Naive thymus-derived CD4-positive, alpha-beta T cell (primary cell): ENCODE results near the gene NRG3. TPM values are rescaled to one million over a fixed set of nuclear protein-coding genes. Genes with fewer than 3 reads are reported as not detected.
"Not testable (repeated sequence)": the region's sequence is repeated elsewhere in the genome, so short reads cannot be mapped to it uniquely, and the experiment has no call there.

ENCODE experiments used
- ATAC-seq: fragments of 150-1000 bp; cut with Tn5 transposase; 2 replicates; pipeline ENCODE4 v1.10.0; 2021; ENCODE audit warnings: mild to moderate bottlenecking, moderate library complexity
- CTCF ChIA-PET: fragments of 350-600 bp; sonication (Branson Sonifier 250); formaldehyde crosslinking; loops from one replicate; lab custom pipeline; 2021; ENCODE audit warnings: antibody characterized with exemption; lab: Charles Lee
- POLR2A ChIA-PET: fragments of 350-600 bp; sonication (Branson Sonifier 250); formaldehyde crosslinking; loops from one replicate; lab custom pipeline; 2021; ENCODE audit warnings: antibody characterized with exemption, inconsistent platforms; lab: Charles Lee
- DNase-seq, 9 donors: peaks; one replicate each; pipeline versions ENCODE4 v3.0.0 to v3.0.0-alpha.2; 2020 to 2022; ENCODE audit warnings: mixed read lengths in 1 of 9
- H3K27ac ChIP-seq: one replicate; pipeline ENCODE4 v1.7.0; 2013; ENCODE audit warnings: mild to moderate bottlenecking, low read depth, low read length, moderate library complexity
- H3K27me3 ChIP-seq, 2 donors: one replicate each; pipeline ENCODE4 v1.7.0; 2013; ENCODE audit warnings: low read length in 2 of 2, mild to moderate bottlenecking in 2 of 2, moderate library complexity in 2 of 2; ENCODE audit not compliant: control insufficient read depth in 2 of 2, insufficient read depth in 2 of 2
- H3K36me3 ChIP-seq, 3 experiments: 1 replicate in 2 of 3; 2 replicates in 1 of 3; pipeline ENCODE4 v1.7.0; 2013; ENCODE audit warnings: low read length in 3 of 3, mild to moderate bottlenecking in 3 of 3, moderate library complexity in 1 of 3; ENCODE audit not compliant: insufficient read depth in 3 of 3, control insufficient read depth in 2 of 3
- H3K4me1 ChIP-seq, 2 donors: one replicate each; pipeline ENCODE4 v1.7.0; 2013; ENCODE audit warnings: low read length in 2 of 2, mild to moderate bottlenecking in 2 of 2, moderate library complexity in 1 of 2; ENCODE audit not compliant: control insufficient read depth in 2 of 2, insufficient read depth in 2 of 2
- H3K4me3 ChIP-seq: 2 replicates; pipeline ENCODE4 v1.7.0; 2013; ENCODE audit warnings: mild to moderate bottlenecking, low read length
- H3K9me3 ChIP-seq, 3 experiments: 1 replicate in 2 of 3; 2 replicates in 1 of 3; pipeline ENCODE4 v1.7.0; 2013; ENCODE audit warnings: low read length in 3 of 3; ENCODE audit not compliant: control insufficient read depth in 2 of 3
- H3K27ac Mint-ChIP-seq, 9 donors: one replicate each; pipeline ENCODE4 v1.8.0; 2020 to 2022; ENCODE audit warnings: mixed read lengths in 9 of 9, mild to moderate bottlenecking in 8 of 9, moderate library complexity in 5 of 9, inconsistent platforms in 2 of 9
- H3K27me3 Mint-ChIP-seq, 5 donors: one replicate each; pipeline ENCODE4 v1.8.0; 2021 to 2022; ENCODE audit warnings: mixed read lengths in 5 of 5, mild to moderate bottlenecking in 1 of 5
- H3K36me3 Mint-ChIP-seq, 5 donors: one replicate each; pipeline ENCODE4 v1.8.0; 2020 to 2022; ENCODE audit warnings: mixed read lengths in 5 of 5, mild to moderate bottlenecking in 3 of 5, inconsistent platforms in 1 of 5
- H3K4me1 Mint-ChIP-seq, 7 donors: one replicate each; pipeline ENCODE4 v1.8.0; 2020 to 2022; ENCODE audit warnings: mixed read lengths in 7 of 7, mild to moderate bottlenecking in 3 of 7, inconsistent platforms in 1 of 7
- H3K4me3 Mint-ChIP-seq, 10 donors: one replicate each; pipeline ENCODE4 v1.8.0; 2020 to 2022; ENCODE audit warnings: mild to moderate bottlenecking in 10 of 10, mixed read lengths in 10 of 10, moderate library complexity in 6 of 10, inconsistent platforms in 2 of 10
- H3K9me3 Mint-ChIP-seq, 11 donors: one replicate each; pipeline ENCODE4 v1.8.0; 2020 to 2022; ENCODE audit warnings: mixed read lengths in 11 of 11, mild to moderate bottlenecking in 4 of 11, inconsistent platforms in 1 of 11, moderate library complexity in 1 of 11
- intact Hi-C, 2 donors: fragments of 100-400 bp; cut with micrococcal nuclease; formaldehyde crosslinking; loops; one replicate each; pipeline ENCODE4 v1.15.1; 2023
- polyA plus RNA-seq, 2 donors: library from polyadenylated mRNA; unstranded; fragments of 300-500 nt; fragmentation: Illumina TruSeq; gene quantifications; one replicate each; pipeline ENCODE4 v1.2.3, GENCODE V29; 2021
- total RNA-seq, 6 experiments: library from RNA in 5 of 6; stranded (reverse) in 5 of 6; gene quantifications; 1 replicate in 5 of 6; 2 replicates in 1 of 6; pipeline ENCODE4 v1.2.3 and lab custom pipeline; 2021 to 2026

Gene NRG3
- total and polyA plus RNA-seq, 7 experiments from 2014 or later: not detected

- H3K9me3 Mint-ChIP-seq, CTCF ChIA-PET, H3K4me3 Mint-ChIP-seq, H3K27me3 ChIP-seq, POLR2A ChIA-PET, H3K9me3 ChIP-seq, intact Hi-C loops, H3K36me3 Mint-ChIP-seq, DNase-seq, H3K4me1 ChIP-seq, H3K27ac Mint-ChIP-seq, ATAC-seq, H3K4me1 Mint-ChIP-seq, H3K4me3 ChIP-seq, H3K27ac ChIP-seq, H3K36me3 ChIP-seq, H3K27me3 Mint-ChIP-seq: not testable (repeated sequence)
Observed at GRCh38 chr10:82349590-82349989, 474.6 kb downstream of the NRG3 start.

DNA sequence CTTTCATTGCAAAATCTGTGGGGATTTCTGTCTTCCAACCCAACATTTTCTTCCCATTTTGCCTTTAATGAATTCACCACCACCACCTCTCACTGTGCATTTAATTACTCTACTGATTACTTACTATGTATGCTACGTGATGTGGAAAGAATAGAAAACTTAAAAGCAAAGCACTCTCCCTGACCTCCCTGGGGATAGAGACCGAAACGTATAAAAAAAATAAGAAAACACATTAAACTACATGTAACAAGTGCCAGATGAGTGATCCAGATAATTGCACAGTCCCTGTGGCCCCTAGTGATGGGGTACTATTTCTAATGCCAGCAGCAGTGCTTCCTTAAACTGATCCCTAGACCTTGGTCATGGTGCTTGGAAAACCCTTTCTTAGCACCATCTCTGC, 478.4 kb downstream of the NRG3 start:
- no peaks in the 10 kb centered on the region for H3K27me3 Mint-ChIP-seq

DNA sequence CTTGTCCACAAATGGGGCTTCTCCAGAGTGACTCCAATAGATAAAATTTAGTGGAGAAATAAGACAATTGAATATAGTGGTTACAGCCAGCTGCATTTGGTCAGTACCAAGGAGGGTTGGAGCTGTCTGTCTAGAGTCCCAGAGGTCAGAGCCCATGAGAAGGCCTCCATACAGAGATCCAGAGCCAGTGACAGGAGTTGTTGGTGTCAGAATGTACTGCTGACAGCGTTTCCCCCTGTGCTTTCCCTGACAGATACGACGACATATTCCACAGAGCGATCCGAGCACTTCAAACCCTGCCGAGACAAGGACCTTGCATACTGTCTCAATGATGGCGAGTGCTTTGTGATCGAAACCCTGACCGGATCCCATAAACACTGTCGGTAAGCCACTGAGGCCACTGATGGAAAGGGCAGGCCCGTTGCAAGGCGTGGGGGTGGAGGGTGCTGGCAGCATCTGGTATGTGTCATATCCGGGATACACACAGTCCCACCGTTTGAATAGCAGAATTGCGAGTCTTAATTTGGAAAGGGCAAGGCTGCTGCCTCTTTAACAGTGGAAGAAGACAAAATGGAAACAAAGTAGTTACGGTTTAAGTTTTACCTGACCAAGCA, 483.6 kb downstream of the NRG3 start:
- Mint-ChIP-seq H3K27ac (no peak overlapping the region), H3K27me3 (no peaks in the 10 kb centered on the region), H3K9me3 (peaks cover 0 to 6% (median 0%) of the 10 kb centered on the region in 11 donors), H3K4me3 (no peak overlapping the region), H3K4me1 (no peaks in the 10 kb centered on the region), H3K36me3 (no peaks in the 10 kb centered on the region)
- ChIA-PET CTCF (no interaction called here), POLR2A (no interaction called here)
- H3K4me1 ChIP-seq: no peaks in the 10 kb centered on the region
- H3K4me3 ChIP-seq: no peak overlapping the region
- DNase-seq: no peak
- intact Hi-C loops: no loop called here
- H3K36me3 ChIP-seq: no peaks in the 10 kb centered on the region
- H3K27ac ChIP-seq: no peak overlapping the region
- no peak for ATAC-seq
- no peaks in the 10 kb centered on the region for H3K9me3 ChIP-seq
- H3K27me3 ChIP-seq: no peaks in the 10 kb centered on the region

More for the DNA sequence above, 478.4 kb downstream of the NRG3 start:
- Mint-ChIP-seq H3K4me1 (no peaks in the 10 kb centered on the region), H3K9me3 (peaks cover 0 to 9% (median 1%) of the 10 kb centered on the region in 11 donors), H3K36me3 (no peaks in the 10 kb centered on the region), H3K4me3 (no peak overlapping the region), H3K27ac (no peak overlapping the region)
- intact Hi-C loops: no loop called here
- no peaks in the 10 kb centered on the region for H3K4me1 ChIP-seq
- no peak for DNase-seq
- no peaks in the 10 kb centered on the region for H3K9me3 ChIP-seq
- ChIA-PET CTCF (no interaction called here), POLR2A (no interaction called here)
- no peak for ATAC-seq
- H3K4me3 ChIP-seq: no peak overlapping the region
- H3K36me3 ChIP-seq: no peaks in the 10 kb centered on the region
- H3K27me3 ChIP-seq: no peaks in the 10 kb centered on the region
- no peak overlapping the region for H3K27ac ChIP-seq

- no peaks in the 10 kb centered on the region for H3K4me1 Mint-ChIP-seq
- ChIA-PET CTCF (no interaction called here), POLR2A (no interaction called here)
- Histone ChIP-seq H3K9me3 (no peaks in the 10 kb centered on the region), H3K4me1 (no peaks in the 10 kb centered on the region), H3K27ac (no peak overlapping the region), H3K36me3 (no peaks in the 10 kb centered on the region), H3K27me3 (no peaks in the 10 kb centered on the region), H3K4me3 (no peak overlapping the region)
- ATAC-seq: no peak
- no peak for DNase-seq
- intact Hi-C loops: no loop called here
- H3K27me3 Mint-ChIP-seq: no peaks in the 10 kb centered on the region
- no peaks in the 10 kb centered on the region for H3K36me3 Mint-ChIP-seq
- H3K9me3 Mint-ChIP-seq: peaks cover 0 to 4% (median 0%) of the 10 kb centered on the region in 11 donors
- H3K27ac Mint-ChIP-seq: no peak overlapping the region
- H3K4me3 Mint-ChIP-seq: no peak overlapping the region
Observed at GRCh38 chr10:82361256-82361655, 486.3 kb downstream of the NRG3 start.

DNA sequence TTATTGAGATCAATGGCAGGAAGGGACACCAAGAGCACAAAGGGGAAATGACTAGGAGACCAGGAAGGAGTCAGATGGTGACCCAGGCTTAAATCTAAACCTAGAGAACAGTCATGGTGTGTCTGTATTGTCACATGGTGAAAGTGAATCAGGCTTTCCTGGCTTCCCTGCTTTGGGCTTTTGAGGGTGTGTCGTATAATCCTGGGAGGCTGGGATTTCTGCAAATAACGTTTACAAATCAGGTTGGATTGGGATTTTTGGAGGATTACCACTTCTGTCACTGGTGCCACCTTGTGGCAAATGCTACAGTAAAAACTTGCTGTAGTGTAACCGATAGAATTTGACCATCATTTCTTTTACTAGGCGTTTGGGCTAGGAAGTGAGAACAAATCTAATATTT, 502.6 kb downstream of the NRG3 start:
- Histone ChIP-seq H3K4me1 (no peaks in the 10 kb centered on the region), H3K4me3 (no peak overlapping the region), H3K36me3 (no peaks in the 10 kb centered on the region), H3K9me3 (no peaks in the 10 kb centered on the region), H3K27ac (no peak overlapping the region), H3K27me3 (no peaks in the 10 kb centered on the region)
- intact Hi-C loops: no loop called here
- ChIA-PET CTCF (no interaction called here), POLR2A (no interaction called here)
- Mint-ChIP-seq H3K4me3 (no peak overlapping the region), H3K27ac (no peak overlapping the region), H3K9me3 (peaks cover 0 to 15% (median 4%) of the 10 kb centered on the region in 11 donors), H3K4me1 (no peaks in the 10 kb centered on the region), H3K36me3 (no peaks in the 10 kb centered on the region), H3K27me3 (no peaks in the 10 kb centered on the region)
- ATAC-seq (no peak), DNase-seq (no peak)

GRCh38 chr10:82378146-82378545, 503.2 kb downstream of the NRG3 start:
- ATAC-seq (no peak), DNase-seq (no peak)
- Histone ChIP-seq H3K27me3 (no peaks in the 10 kb centered on the region), H3K4me1 (no peaks in the 10 kb centered on the region), H3K9me3 (no peaks in the 10 kb centered on the region), H3K27ac (no peak overlapping the region), H3K4me3 (no peak overlapping the region), H3K36me3 (no peaks in the 10 kb centered on the region)
- intact Hi-C loops: no loop called here
- Mint-ChIP-seq H3K9me3 (peaks cover 0 to 15% (median 4%) of the 10 kb centered on the region in 11 donors), H3K27ac (no peak overlapping the region), H3K4me1 (no peaks in the 10 kb centered on the region), H3K36me3 (no peaks in the 10 kb centered on the region), H3K27me3 (no peaks in the 10 kb centered on the region), H3K4me3 (no peak overlapping the region)
- ChIA-PET POLR2A (no interaction called here), CTCF (no interaction called here)

DNA sequence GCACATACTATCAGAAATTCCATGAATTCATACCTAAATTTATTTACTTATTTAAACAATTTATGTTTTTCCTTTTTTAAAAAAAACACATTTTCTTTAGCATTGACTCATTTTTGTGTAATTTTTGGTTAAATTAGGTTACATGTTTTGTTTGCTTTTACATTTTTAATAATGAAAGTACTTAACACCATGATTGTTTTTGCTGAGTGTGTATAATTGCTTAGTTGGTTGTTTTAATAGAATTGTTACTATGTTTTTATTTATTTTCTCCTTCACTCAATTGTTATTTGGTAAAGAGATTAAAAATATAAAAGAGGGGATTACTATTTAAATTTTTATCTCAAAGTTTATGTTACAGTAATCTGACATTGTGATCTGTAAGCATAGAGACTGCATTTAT, 508.4 kb downstream of the NRG3 start:
- Histone ChIP-seq H3K4me1 (no peaks in the 10 kb centered on the region), H3K4me3 (no peak overlapping the region), H3K27ac (no peak overlapping the region), H3K27me3 (no peaks in the 10 kb centered on the region), H3K36me3 (no peaks in the 10 kb centered on the region), H3K9me3 (no peaks in the 10 kb centered on the region)
- H3K27me3 Mint-ChIP-seq: no peaks in the 10 kb centered on the region
- intact Hi-C loops: no loop called here
- peaks cover 0 to 8% (median 2%) of the 10 kb centered on the region in 11 donors for H3K9me3 Mint-ChIP-seq
- ATAC-seq: no peak
- H3K4me3 Mint-ChIP-seq: no peak overlapping the region
- ChIA-PET POLR2A (no interaction called here), CTCF (no interaction called here)
- DNase-seq: no peak
- H3K27ac Mint-ChIP-seq: no peak overlapping the region
- no peaks in the 10 kb centered on the region for H3K4me1 Mint-ChIP-seq
- no peaks in the 10 kb centered on the region for H3K36me3 Mint-ChIP-seq
